UCSD-AML1 (cell line): ENCODE data around the gene CRACR2B.

Source experiments
- DNase-seq: peaks from one replicate; lab custom pipeline; 2025; ENCODE audit not compliant: unreplicated experiment; lab: John Stamatoyannopoulos, UW

The CRACR2B gene

GRCh38 chr11:827897-828192 lies at the start of gene CRACR2B:
Gene CRACR2B (plus strand): TSS chr11:827919. CDS start chr11:828608, 689 bp downstream.
- DNase-seq, result no peak

GRCh38 chr11:778976-779954 lies 48.5 kb upstream of the CRACR2B start:
- no peak for DNase-seq

DNA sequence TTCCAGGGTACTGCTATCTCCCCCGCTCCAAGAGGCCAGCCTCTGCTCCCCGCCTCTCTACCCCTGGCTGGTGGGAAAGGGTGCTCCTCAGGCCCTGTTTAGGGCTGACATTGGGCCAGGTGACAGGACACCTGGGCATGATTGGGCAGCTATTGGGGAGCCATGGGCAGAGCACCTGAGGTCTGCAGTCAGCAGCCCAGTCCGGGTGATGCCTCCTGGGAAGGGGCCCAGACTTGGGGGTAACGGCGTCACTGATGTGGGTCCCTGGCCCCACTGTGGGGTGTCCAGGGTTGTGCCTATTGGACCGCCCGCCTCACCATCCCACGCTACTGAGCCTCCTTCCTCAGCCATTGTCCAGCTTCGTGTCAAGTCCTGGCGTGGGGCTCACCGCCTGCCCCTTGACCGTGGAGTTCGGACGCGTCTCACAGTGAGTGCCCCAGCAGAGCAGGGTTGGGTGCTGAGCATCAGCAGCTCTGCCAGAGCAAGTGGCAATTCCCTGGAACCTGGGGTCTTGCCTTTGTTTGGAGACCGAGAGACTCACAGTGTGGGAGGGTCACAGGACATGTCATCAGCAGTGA lies 47.7 kb upstream of the CRACR2B start:
- DNase-seq, result no peak

GRCh38 chr11:782264-783174 lies 45.2 kb upstream of the CRACR2B start:
- DNase-seq, result no peak

- no peak for DNase-seq
These were observed 44.1 kb upstream of the CRACR2B start for GRCh38 chr11:783581-784015.

GRCh38 chr11:786235-787083 lies 41.3 kb upstream of the CRACR2B start:
- DNase-seq, result no peak

DNA sequence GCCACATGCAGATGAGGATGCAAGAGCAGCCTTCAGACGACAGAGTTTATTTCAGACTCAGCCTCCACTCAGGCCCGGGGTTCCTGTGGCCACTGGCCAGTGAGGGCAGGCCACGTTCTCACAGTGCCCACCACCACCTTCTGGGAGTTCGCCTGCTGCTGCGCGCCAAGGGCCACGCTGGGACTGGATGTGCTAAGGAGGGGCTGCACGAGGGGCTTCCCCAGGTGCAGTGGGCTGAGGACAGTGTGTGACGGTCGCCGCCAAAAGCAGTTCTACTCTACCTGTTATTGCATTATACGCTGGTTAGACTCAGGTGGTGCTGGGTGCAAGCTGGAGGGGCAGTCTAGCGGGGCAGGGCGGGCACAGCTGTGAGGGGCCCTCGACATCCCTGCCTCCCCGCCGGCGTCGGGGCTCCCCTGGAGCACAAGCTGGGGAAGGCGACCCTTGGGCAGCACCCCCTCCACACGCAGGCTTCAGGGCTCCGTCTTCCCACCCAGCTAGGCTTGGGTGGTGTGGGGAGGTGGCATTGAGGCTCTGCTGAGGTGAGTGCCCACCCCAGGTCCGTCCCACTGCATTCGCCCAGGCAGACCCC lies 40.5 kb upstream of the CRACR2B start:
- no peak for DNase-seq

DNA sequence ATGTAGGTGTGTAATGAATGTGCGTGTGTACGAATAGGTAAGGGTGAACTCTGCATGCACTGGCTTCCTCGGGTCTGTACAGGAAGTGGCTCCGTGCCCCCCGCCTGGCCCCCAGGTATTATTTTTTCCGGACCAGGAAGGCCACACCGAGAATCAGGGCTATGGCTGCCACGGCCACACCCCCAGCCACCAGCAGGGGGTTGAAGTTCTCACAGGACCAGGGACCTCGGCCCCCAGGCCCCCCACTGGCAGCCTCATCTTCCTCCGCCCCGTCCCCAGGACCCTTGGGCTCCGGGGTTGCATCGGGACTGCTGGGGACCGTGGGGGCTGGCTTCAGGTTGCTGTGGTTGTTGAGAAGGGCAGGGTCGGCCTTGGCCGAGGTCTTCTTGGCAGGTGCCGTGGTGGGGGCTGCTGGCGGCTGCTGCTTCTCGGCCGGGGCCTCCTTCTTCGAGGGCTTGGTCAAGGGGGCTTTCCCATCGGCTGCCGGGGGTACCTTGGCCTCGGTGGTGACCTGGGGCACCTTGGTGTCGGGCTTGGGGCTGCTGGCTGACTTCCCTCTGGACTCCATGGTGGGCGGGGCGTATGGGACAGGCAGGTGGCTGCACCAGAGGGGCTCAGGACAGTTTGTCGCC lies 39.6 kb upstream of the CRACR2B start:
- no peak for DNase-seq

GRCh38 chr11:788953-789940 lies 38.5 kb upstream of the CRACR2B start:
- no peak for DNase-seq

- no peak for DNase-seq
These were observed 37.8 kb upstream of the CRACR2B start, which contains the start of gene CEND1 for GRCh38 chr11:789943-790342. Gene CEND1 (minus strand): TSS chr11:790090. CDS start chr11:788576, 1,514 bp downstream.

- no peak for DNase-seq
These were observed 36.8 kb upstream of the CRACR2B start for GRCh38 chr11:790721-791564.

GRCh38 chr11:791658-792534 lies 35.8 kb upstream of the CRACR2B start:
- no peak for DNase-seq

DNA sequence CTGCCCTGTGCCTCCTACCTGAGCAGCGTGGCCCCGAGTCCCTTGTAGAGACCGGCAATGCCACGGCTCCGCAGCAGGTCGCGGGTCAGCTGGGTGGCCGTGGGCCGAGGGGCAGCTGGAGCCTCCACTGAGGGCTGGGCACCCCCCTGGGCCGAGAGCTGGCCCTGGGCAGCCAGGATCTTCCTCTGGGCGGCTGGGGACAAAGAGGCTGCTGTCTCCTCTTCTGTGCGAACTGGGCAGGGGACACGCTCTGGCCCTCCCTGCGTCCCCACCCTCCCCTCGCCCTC lies 35.2 kb upstream of the CRACR2B start:
- DNase-seq, result no peak

DNA sequence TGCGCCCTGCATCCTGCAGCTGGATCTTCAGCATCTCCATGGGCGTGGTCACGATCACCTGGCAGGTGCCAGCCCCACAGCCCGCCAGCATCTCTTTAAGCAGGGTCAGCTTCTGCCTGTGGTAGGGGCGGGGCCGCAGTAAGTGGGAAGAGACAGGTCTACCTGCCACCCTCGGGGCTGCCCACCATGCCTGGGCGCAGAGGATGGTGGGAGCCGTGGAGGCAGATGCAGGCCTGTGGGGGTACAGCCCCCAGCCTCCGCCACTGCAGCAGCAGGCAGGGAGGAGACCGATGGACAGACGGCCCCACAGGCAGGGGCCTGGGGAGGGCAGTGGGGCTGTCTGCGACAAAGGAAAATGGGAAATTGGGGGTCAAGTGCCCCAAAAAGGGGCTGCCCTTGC lies 34.8 kb upstream of the CRACR2B start:
- no peak for DNase-seq

DNA sequence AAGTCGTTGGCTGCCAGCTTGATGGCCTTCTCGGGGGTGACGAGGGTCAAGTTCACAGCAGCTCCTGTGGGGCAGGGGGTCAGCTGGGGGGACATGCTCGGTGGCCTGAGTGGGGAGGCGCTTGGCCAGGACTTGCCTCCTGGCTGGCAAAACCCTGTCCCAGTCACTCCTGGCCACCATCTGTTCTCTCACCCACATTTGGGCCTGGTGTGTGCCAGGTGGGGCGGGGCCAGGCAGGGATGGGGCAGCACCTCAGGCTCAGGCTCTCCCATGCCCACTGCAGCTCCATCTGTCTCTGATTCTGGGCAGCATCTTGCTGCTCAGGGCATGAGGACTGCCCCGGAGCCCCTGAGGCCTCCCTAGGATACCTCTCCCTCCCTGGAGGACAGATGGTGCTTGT lies 34.2 kb upstream of the CRACR2B start:
- no peak for DNase-seq

GRCh38 chr11:794013-794765 lies 33.5 kb upstream of the CRACR2B start:
- no peak for DNase-seq
